NT2/D1 (cell line): Measurements from ENCODE around the gene MPPED1.

Experiments used
- DNase-seq: peaks from one replicate; pipeline ENCODE4 v3.0.0-alpha.2; 2011; ENCODE audit warnings: low read depth, low spot score
- H3K27me3 ChIP-seq: 2 replicates; pipeline ENCODE4 v1.6.0; 2011; ENCODE audit warnings: mild to moderate bottlenecking; ENCODE audit not compliant: insufficient read length, insufficient read depth
- H3K36me3 ChIP-seq: 2 replicates; pipeline ENCODE4 v1.6.1; 2011; ENCODE audit warnings: mild to moderate bottlenecking, low read length, mixed read lengths; ENCODE audit not compliant: insufficient read depth, insufficient read length
- H3K4me1 ChIP-seq: 2 replicates; pipeline ENCODE4 v1.5.1; 2011; ENCODE audit not compliant: insufficient read depth, insufficient read length
- H3K4me3 ChIP-seq: 2 replicates; pipeline ENCODE4 v1.5.1; 2011; ENCODE audit warnings: low read depth; ENCODE audit not compliant: insufficient read length
- H3K9ac ChIP-seq: 2 replicates; pipeline ENCODE4 v1.6.0; 2011; ENCODE audit warnings: low read depth; ENCODE audit not compliant: insufficient read length
- H3K9me3 ChIP-seq: 2 replicates; pipeline ENCODE4 v1.5.1; 2011; ENCODE audit warnings: mild to moderate bottlenecking, low read length; ENCODE audit not compliant: insufficient read depth
- SUZ12 ChIP-seq: IDR thresholded peaks from 2 replicates; pipeline ENCODE4 v1.6.1; 2011; ENCODE audit not compliant: insufficient read length, insufficient read depth; ENCODE audit errors: extremely low read depth
- YY1 ChIP-seq: IDR thresholded peaks from 2 replicates; pipeline ENCODE4 v1.6.1; 2011; ENCODE audit not compliant: insufficient read length, insufficient read depth
- ZNF274 ChIP-seq: IDR thresholded peaks from 2 replicates; pipeline ENCODE4 v1.6.1; 2011; ENCODE audit warnings: mild to moderate bottlenecking, low read depth, low read length

Gene MPPED1

GRCh38 chr22:43544289-43544673 is 132.5 kb downstream of the MPPED1 start:
- TF ChIP-seq ZNF274 (no peak), SUZ12 (no peak), YY1 (no peak)
- no peak overlapping the region for H3K4me3 ChIP-seq

GRCh38 chr22:43546186-43546585 is 134.4 kb downstream of the MPPED1 start:
- no peaks in the 10 kb centered on the region for H3K4me1 ChIP-seq
- no peak for TF ChIP-seq YY1
- no peak for TF ChIP-seq SUZ12
- no peak for TF ChIP-seq ZNF274
- H3K9ac ChIP-seq = no peak overlapping the region
- DNase-seq = no peak
- no peaks in the 10 kb centered on the region for H3K27me3 ChIP-seq
- H3K4me3 ChIP-seq = no peak overlapping the region
- H3K9me3 ChIP-seq = no peaks in the 10 kb centered on the region
- no peaks in the 10 kb centered on the region for H3K36me3 ChIP-seq

More at GRCh38 chr22:43544289-43544673, 132.5 kb downstream of the MPPED1 start:
- Histone ChIP-seq H3K9me3 (no peaks in the 10 kb centered on the region), H3K4me1 (no peaks in the 10 kb centered on the region), H3K9ac (no peak overlapping the region), H3K36me3 (no peaks in the 10 kb centered on the region), H3K27me3 (no peaks in the 10 kb centered on the region)
- no peak for DNase-seq

- TF ChIP-seq ZNF274 (no peak), SUZ12 (no peak), YY1 (no peak)
- Histone ChIP-seq H3K9ac (no peak overlapping the region), H3K27me3 (no peaks in the 10 kb centered on the region), H3K36me3 (no peaks in the 10 kb centered on the region), H3K4me1 (peaks cover 2% of the 10 kb centered on the region), H3K4me3 (no peak overlapping the region), H3K9me3 (no peaks in the 10 kb centered on the region)
- DNase-seq = no peak
Observed at GRCh38 chr22:43550024-43550620, 138.3 kb downstream of the MPPED1 start.

- Histone ChIP-seq H3K4me1 (peaks cover 4% of the 10 kb centered on the region), H3K9ac (no peak overlapping the region), H3K4me3 (no peak overlapping the region), H3K27me3 (no peaks in the 10 kb centered on the region), H3K9me3 (no peaks in the 10 kb centered on the region), H3K36me3 (no peaks in the 10 kb centered on the region)
- no peak for DNase-seq
- no peak for TF ChIP-seq YY1
- no peak for TF ChIP-seq SUZ12
- TF ChIP-seq ZNF274 = no peak
Observed at GRCh38 chr22:43550672-43551071, 138.9 kb downstream of the MPPED1 start.

GRCh38 chr22:43553451-43554258 is 141.8 kb downstream of the MPPED1 start:
- peaks cover 5% of the 10 kb centered on the region for H3K4me1 ChIP-seq
- no peak overlapping the region for H3K9ac ChIP-seq
- no peak overlapping the region for H3K4me3 ChIP-seq
- DNase-seq = no peak
- H3K9me3 ChIP-seq = no peaks in the 10 kb centered on the region
- TF ChIP-seq YY1 (no peak), SUZ12 (no peak), ZNF274 (no peak)
- H3K27me3 ChIP-seq = no peaks in the 10 kb centered on the region
- H3K36me3 ChIP-seq = no peaks in the 10 kb centered on the region

- Histone ChIP-seq H3K4me1 (peaks cover 5% of the 10 kb centered on the region), H3K36me3 (no peaks in the 10 kb centered on the region), H3K9me3 (no peaks in the 10 kb centered on the region), H3K4me3 (no peak overlapping the region), H3K9ac (no peak overlapping the region), H3K27me3 (no peaks in the 10 kb centered on the region)
- DNase-seq = no peak
- TF ChIP-seq YY1 (no peak), ZNF274 (no peak), SUZ12 (no peak)
Observed at GRCh38 chr22:43554259-43554636, 142.4 kb downstream of the MPPED1 start.

- TF ChIP-seq YY1 (no peak), SUZ12 (no peak), ZNF274 (no peak)
- Histone ChIP-seq H3K27me3 (no peaks in the 10 kb centered on the region), H3K9ac (no peak overlapping the region), H3K4me3 (no peak overlapping the region), H3K36me3 (no peaks in the 10 kb centered on the region), H3K4me1 (peaks cover 5% of the 10 kb centered on the region), H3K9me3 (no peaks in the 10 kb centered on the region)
- DNase-seq = no peak
Observed at GRCh38 chr22:43554694-43555365, 143.0 kb downstream of the MPPED1 start.
